Mammary epithelial cell (primary cell): ENCODE data around the gene CDKN2A.

Experiments
- EZH2 ChIP-seq: IDR thresholded peaks from 2 replicates; pipeline ENCODE4 v1.6.1; 2012; ENCODE audit warnings: low read length, inconsistent platforms, borderline replicate concordance
- TF ChIP-seq, protein P1 (sequence below), 2 donors: IDR thresholded peaks in 1 of 2; conservative IDR thresholded peaks in 1 of 2; 2 replicates each; pipeline ENCODE4 v1.5.1; 2011 to 2012; ENCODE audit warnings: inconsistent platforms in 2 of 2, low read length in 2 of 2, mild to moderate bottlenecking in 2 of 2, control low read depth in 1 of 2, low read depth in 1 of 2; ENCODE audit not compliant: insufficient read depth in 1 of 2; ENCODE audit errors: extremely low read depth in 1 of 2

DNA sequence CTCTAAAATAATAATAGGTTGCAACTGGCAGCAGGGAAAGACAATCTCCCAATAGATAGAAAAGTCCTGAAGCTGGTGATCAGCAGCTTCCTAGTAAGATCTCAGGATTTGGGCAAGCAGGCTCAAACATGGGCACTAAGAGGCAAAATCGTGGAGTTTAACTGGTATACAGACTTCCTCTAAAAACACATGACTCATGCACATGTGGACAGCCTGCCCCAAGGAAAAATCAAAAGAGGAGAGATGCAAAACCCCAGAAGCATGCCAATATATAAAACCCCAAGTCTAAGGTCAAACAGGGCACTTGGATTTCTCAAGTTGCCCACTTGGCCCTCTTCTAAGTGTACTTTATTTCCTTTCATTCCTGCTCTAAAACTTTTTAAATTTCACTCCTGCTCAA lies 62.8 kb downstream of the CDKN2A start:
- TF ChIP-seq, protein P1, sequence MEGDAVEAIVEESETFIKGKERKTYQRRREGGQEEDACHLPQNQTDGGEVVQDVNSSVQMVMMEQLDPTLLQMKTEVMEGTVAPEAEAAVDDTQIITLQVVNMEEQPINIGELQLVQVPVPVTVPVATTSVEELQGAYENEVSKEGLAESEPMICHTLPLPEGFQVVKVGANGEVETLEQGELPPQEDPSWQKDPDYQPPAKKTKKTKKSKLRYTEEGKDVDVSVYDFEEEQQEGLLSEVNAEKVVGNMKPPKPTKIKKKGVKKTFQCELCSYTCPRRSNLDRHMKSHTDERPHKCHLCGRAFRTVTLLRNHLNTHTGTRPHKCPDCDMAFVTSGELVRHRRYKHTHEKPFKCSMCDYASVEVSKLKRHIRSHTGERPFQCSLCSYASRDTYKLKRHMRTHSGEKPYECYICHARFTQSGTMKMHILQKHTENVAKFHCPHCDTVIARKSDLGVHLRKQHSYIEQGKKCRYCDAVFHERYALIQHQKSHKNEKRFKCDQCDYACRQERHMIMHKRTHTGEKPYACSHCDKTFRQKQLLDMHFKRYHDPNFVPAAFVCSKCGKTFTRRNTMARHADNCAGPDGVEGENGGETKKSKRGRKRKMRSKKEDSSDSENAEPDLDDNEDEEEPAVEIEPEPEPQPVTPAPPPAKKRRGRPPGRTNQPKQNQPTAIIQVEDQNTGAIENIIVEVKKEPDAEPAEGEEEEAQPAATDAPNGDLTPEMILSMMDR (conservative IDR thresholded peaks at IDR 0.05 in 1 of 2, IDR thresholded peaks at IDR 0.05 in 1 of 2; ENCODE audit: extremely low read depth in 1 of 2, insufficient read depth in 1 of 2, low read depth in 1 of 2, low read length in 2 of 2): no peak
- no peak for TF ChIP-seq EZH2
